PC-3 (cell line): ENCODE results near the gene EDIL3. TPM values are rescaled to one million over a fixed set of nuclear protein-coding genes. Genes with fewer than 3 reads are reported as not detected.

ENCODE experiments used
- ATAC-seq: fragments of 200-7000 bp; cut with Tn5 transposase; 2 replicates; pipeline ENCODE4 v1.9.1; 2020; ENCODE audit warnings: mild to moderate bottlenecking, moderate library complexity
- BruUV-seq: library from RNA; stranded (reverse); fragments of 400-500 nt; replicated peaks from 2 replicates; lab custom pipeline; 2021; lab: Mats Ljungman, UMichigan
- CTCF ChIA-PET: fragments of 300-600 bp; sonication (Branson Sonifier 250); formaldehyde crosslinking; loops from one replicate; lab custom pipeline; 2022; ENCODE audit warnings: antibody characterized with exemption; lab: Charles Lee
- POLR2A ChIA-PET: fragments of 300-600 bp; sonication (Branson Sonifier 250); formaldehyde crosslinking; loops from one replicate; lab custom pipeline; 2022; ENCODE audit warnings: antibody characterized with exemption; ENCODE audit not compliant: unreplicated experiment; lab: Charles Lee
- DNase-seq: peaks from one replicate; pipeline ENCODE4 v3.0.0-alpha.2; 2015
- H2AFZ ChIP-seq: fragments of 300-600 bp; sonication (generic); 2 replicates; pipeline ENCODE4 v1.6.0; 2016; ENCODE audit warnings: antibody characterized with exemption, low read length
- H3F3A ChIP-seq: fragments of 300-600 bp; sonication (generic); one replicate; pipeline ENCODE4 v1.6.0; 2017; ENCODE audit warnings: antibody characterized with exemption, low read length, control low read depth, mild to moderate bottlenecking; ENCODE audit not compliant: unreplicated experiment
- H3K27ac ChIP-seq: fragments of 300-600 bp; sonication (generic); 2 replicates; pipeline ENCODE4 v1.5.1; 2016; ENCODE audit warnings: mild to moderate bottlenecking, low read length
- H3K27me3 ChIP-seq: fragments of 300-600 bp; sonication (generic); 2 replicates; pipeline ENCODE4 v1.6.1; 2016; ENCODE audit warnings: low read length, mixed read lengths
- H3K36me3 ChIP-seq: fragments of 300-600 bp; sonication (generic); 2 replicates; pipeline ENCODE4 v1.6.1; 2016; ENCODE audit warnings: low read depth, mixed run types, low read length, mixed read lengths
- H3K4me1 ChIP-seq: fragments of 300-600 bp; sonication (generic); 2 replicates; pipeline ENCODE4 v1.5.1; 2016; ENCODE audit warnings: low read length; ENCODE audit not compliant: insufficient read depth
- H3K4me2 ChIP-seq: fragments of 300-600 bp; sonication (generic); 2 replicates; pipeline ENCODE4 v1.6.0; 2016; ENCODE audit warnings: low read length
- H3K4me3 ChIP-seq: fragments of 300-600 bp; sonication (generic); 2 replicates; pipeline ENCODE4 v1.5.1; 2016; ENCODE audit warnings: mild to moderate bottlenecking, low read length, mixed read lengths
- H3K79me2 ChIP-seq: fragments of 300-600 bp; sonication (generic); 2 replicates; pipeline ENCODE4 v1.6.1; 2017; ENCODE audit warnings: low read length, mixed read lengths
- H3K9ac ChIP-seq: fragments of 300-600 bp; sonication (generic); 2 replicates; pipeline ENCODE4 v1.6.0; 2016; ENCODE audit warnings: mild to moderate bottlenecking, low read length
- H3K9me2 ChIP-seq: fragments of 300-600 bp; sonication (generic); replicated peaks from 2 replicates; pipeline ENCODE4 v1.6.1; 2016; ENCODE audit warnings: mixed run types, low read length, mixed read lengths
- H3K9me3 ChIP-seq: fragments of 300-600 bp; sonication (generic); 2 replicates; pipeline ENCODE4 v1.6.1; 2016; ENCODE audit warnings: low read length, mixed read lengths
- H4K20me1 ChIP-seq: fragments of 300-600 bp; sonication (generic); 2 replicates; pipeline ENCODE4 v1.6.1; 2016; ENCODE audit warnings: low read length, mixed read lengths
- CTCF ChIP-seq: fragments of 300-600 bp; sonication (generic); conservative IDR thresholded peaks from 2 replicates; pipeline ENCODE4 v1.5.1; 2017; ENCODE audit warnings: antibody characterized with exemption, low read depth, mild to moderate bottlenecking, low read length
- EZH2 ChIP-seq: fragments of 300-600 bp; sonication (generic); IDR thresholded peaks from one replicate; pipeline ENCODE4 v1.6.1; 2017; ENCODE audit warnings: antibody characterized with exemption, mild to moderate bottlenecking, low read length; ENCODE audit not compliant: unreplicated experiment
- EZH2phosphoT487 ChIP-seq: fragments of 300-600 bp; sonication (generic); IDR thresholded peaks from 2 replicates; pipeline ENCODE4 v1.6.1; 2018; ENCODE audit warnings: mild to moderate bottlenecking, antibody characterized with exemption, low read length, borderline replicate concordance
- intact Hi-C: fragments of 100-400 bp; cut with micrococcal nuclease; formaldehyde crosslinking; loops from 2 replicates; pipeline ENCODE4 v1.9.0; 2023
- total RNA-seq: library from RNA; depleted of rRNA; stranded (reverse); fragments of >200 nt; gene quantifications from 2 replicates; pipeline ENCODE4 v1.2.3, GENCODE V29; 2014

EDIL3 gene
- total RNA-seq, 1 experiment from 2014 or later: 13.8 TPM

DNA sequence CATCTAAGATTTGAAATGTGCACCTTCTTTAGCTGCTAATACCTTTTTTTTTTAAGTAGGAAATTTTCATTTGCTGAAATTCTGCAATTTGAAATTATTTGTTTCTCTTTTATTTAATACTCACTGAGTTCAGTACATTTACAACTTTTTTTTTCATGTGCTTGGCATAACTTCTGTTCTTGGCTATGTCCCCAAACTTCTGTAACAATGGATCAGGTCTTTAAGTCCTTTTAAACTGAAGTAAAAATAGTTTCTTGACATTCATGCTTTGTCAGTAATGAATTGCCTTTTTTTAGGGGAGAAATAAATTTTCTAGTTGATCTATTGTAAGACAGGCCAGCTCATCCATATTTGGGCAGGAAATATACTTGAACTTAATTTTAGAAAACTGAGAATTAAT is 41.5 kb downstream of the EDIL3 start:
- ATAC-seq (no peak), DNase-seq (no peak)
- Histone ChIP-seq H3K9me3 (no peaks in the 10 kb centered on the region), H3K4me2 (no peak overlapping the region), H3K79me2 (no peaks in the 10 kb centered on the region), H3K27ac (no peak overlapping the region), H3K9me2 (no peaks in the 10 kb centered on the region), H2AFZ (no peak overlapping the region), H3K27me3 (no peaks in the 10 kb centered on the region), H4K20me1 (no peaks in the 10 kb centered on the region), H3K4me1 (no peaks in the 10 kb centered on the region), H3K36me3 (no peaks in the 10 kb centered on the region), H3K9ac (no peak overlapping the region), H3F3A (no peaks in the 10 kb centered on the region), H3K4me3 (no peak overlapping the region)
- intact Hi-C loops: no loop called here
- BruUV-seq: no TSS peak
- ChIA-PET POLR2A (no interaction called here), CTCF (no interaction called here)
- no peak for TF ChIP-seq CTCF
- TF ChIP-seq EZH2phosphoT487: no peak

GRCh38 chr5:84332106-84332505 is 52.6 kb downstream of the EDIL3 start:
- ChIA-PET CTCF (no interaction called here), POLR2A (no interaction called here)
- Histone ChIP-seq H2AFZ (no peak overlapping the region), H3K27ac (no peak overlapping the region), H3K36me3 (no peaks in the 10 kb centered on the region), H3K79me2 (no peaks in the 10 kb centered on the region), H3K9ac (no peak overlapping the region), H3K4me1 (no peaks in the 10 kb centered on the region), H3K27me3 (no peaks in the 10 kb centered on the region), H3K4me2 (no peak overlapping the region), H3F3A (no peaks in the 10 kb centered on the region), H3K9me2 (no peaks in the 10 kb centered on the region), H3K4me3 (no peak overlapping the region), H3K9me3 (no peaks in the 10 kb centered on the region), H4K20me1 (no peaks in the 10 kb centered on the region)
- intact Hi-C loops: no loop called here
- ATAC-seq (no peak), DNase-seq (no peak)
- no TSS peak for BruUV-seq
- no peak for TF ChIP-seq EZH2phosphoT487
- no peak for TF ChIP-seq CTCF
- TF ChIP-seq EZH2: no peak

GRCh38 chr5:84327591-84327990 is 57.1 kb downstream of the EDIL3 start:
- Histone ChIP-seq H3K4me2 (no peak overlapping the region), H3K79me2 (no peaks in the 10 kb centered on the region), H3K9ac (no peak overlapping the region), H3K4me1 (no peaks in the 10 kb centered on the region), H3K27me3 (no peaks in the 10 kb centered on the region), H3K9me3 (no peaks in the 10 kb centered on the region; the same call in 1 of the 2 replicates), H3K36me3 (no peaks in the 10 kb centered on the region), H4K20me1 (no peaks in the 10 kb centered on the region), H3F3A (no peaks in the 10 kb centered on the region), H3K27ac (no peak overlapping the region), H2AFZ (no peak overlapping the region), H3K9me2 (no peaks in the 10 kb centered on the region), H3K4me3 (no peak overlapping the region)
- DNase-seq: no peak
- no peak for ATAC-seq
- intact Hi-C loops: no loop called here
- TF ChIP-seq EZH2phosphoT487 (no peak), CTCF (no peak), EZH2 (no peak)
- POLR2A ChIA-PET: no interaction called here
- no TSS peak for BruUV-seq
- CTCF ChIA-PET: no interaction called here
